Adrenal gland (tissue), 5 donors: ENCODE data around the gene NNMT.

Experiments
- POLR2A ChIP-seq, 2 donors: fragments of 450-650 bp; IDR thresholded peaks; one replicate each; pipeline ENCODE4 v1.6.1; 2017; ENCODE audit warnings: antibody characterized with exemption in 2 of 2, mild to moderate bottlenecking in 2 of 2, moderate library complexity in 1 of 2
- TF ChIP-seq, protein P1 (sequence below), 6 experiments: fragments of 450-650 bp in 4 of 6; fragments of 200-600 bp in 2 of 6; sonication (generic) in 1 of 6; IDR thresholded peaks; 1 replicate in 5 of 6; 2 replicates in 1 of 6; pipeline versions ENCODE4 v1.5.1 to v1.8.0; 2016 to 2021; ENCODE audit warnings: antibody characterized with exemption in 6 of 6, mild to moderate bottlenecking in 2 of 6, moderate library complexity in 1 of 6
- donor health status: DM: no; HTN: no; CAD: no.

DNA sequence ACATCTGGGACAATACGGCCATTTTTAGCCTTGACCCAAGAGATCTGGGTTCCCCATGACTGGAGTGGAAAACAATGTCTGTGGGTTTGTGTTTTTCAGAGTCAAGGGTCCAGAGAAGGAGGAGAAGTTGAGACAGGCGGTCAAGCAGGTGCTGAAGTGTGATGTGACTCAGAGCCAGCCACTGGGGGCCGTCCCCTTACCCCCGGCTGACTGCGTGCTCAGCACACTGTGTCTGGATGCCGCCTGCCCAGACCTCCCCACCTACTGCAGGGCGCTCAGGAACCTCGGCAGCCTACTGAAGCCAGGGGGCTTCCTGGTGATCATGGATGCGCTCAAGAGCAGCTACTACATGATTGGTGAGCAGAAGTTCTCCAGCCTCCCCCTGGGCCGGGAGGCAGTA, 15.7 kb downstream of the NNMT start:
- TF ChIP-seq, protein P1, sequence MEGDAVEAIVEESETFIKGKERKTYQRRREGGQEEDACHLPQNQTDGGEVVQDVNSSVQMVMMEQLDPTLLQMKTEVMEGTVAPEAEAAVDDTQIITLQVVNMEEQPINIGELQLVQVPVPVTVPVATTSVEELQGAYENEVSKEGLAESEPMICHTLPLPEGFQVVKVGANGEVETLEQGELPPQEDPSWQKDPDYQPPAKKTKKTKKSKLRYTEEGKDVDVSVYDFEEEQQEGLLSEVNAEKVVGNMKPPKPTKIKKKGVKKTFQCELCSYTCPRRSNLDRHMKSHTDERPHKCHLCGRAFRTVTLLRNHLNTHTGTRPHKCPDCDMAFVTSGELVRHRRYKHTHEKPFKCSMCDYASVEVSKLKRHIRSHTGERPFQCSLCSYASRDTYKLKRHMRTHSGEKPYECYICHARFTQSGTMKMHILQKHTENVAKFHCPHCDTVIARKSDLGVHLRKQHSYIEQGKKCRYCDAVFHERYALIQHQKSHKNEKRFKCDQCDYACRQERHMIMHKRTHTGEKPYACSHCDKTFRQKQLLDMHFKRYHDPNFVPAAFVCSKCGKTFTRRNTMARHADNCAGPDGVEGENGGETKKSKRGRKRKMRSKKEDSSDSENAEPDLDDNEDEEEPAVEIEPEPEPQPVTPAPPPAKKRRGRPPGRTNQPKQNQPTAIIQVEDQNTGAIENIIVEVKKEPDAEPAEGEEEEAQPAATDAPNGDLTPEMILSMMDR (IDR thresholded peaks at IDR 0.05) = no peak
- TF ChIP-seq POLR2A (IDR thresholded peaks at IDR 0.05) = no peak
